Kidney (tissue), 14 donors: Measurements from ENCODE around the gene UBL7. TPM values are rescaled to one million over a fixed set of nuclear protein-coding genes. Genes with fewer than 3 reads are reported as not detected.
A peak's percentile ranks its signal among the peaks of the same experiment; 100 is the strongest.

Experiments used
- DNase-seq, 5 donors: peaks; one replicate each; pipeline ENCODE4 v3.0.0-alpha.2; 2013 to 2020
- FAIRE-seq: peaks from 2 replicates; lab custom pipeline; 2012; peaks lifted over from hg19 to GRCh38; lab: Jason Lieb, UNC
- H3K27ac ChIP-seq, 2 donors: one replicate each; pipeline ENCODE4 v1.7.0; 2013; ENCODE audit warnings: low read depth in 2 of 2, low read length in 2 of 2, inconsistent platforms in 1 of 2
- H3K27me3 ChIP-seq: one replicate; pipeline ENCODE4 v1.7.1; 2013; ENCODE audit warnings: low read length, inconsistent platforms; ENCODE audit not compliant: control insufficient read depth, insufficient read depth
- H3K36me3 ChIP-seq, 3 donors: one replicate each; pipeline versions ENCODE4 v1.7.0 to v1.7.1; 2013; ENCODE audit warnings: low read length in 3 of 3, control low read depth in 1 of 3, inconsistent platforms in 1 of 3; ENCODE audit not compliant: insufficient read depth in 3 of 3, control insufficient read depth in 2 of 3
- H3K4me1 ChIP-seq, 3 donors: one replicate each; pipeline versions ENCODE4 v1.7.0 to v1.7.1; 2013; ENCODE audit warnings: low read length in 3 of 3, inconsistent platforms in 1 of 3, low read depth in 1 of 3; ENCODE audit not compliant: control insufficient read depth in 2 of 3, insufficient read depth in 2 of 3
- H3K4me3 ChIP-seq, 3 donors: one replicate each; pipeline versions ENCODE4 v1.7.0 to v1.8.1; 2013; ENCODE audit warnings: low read length in 3 of 3, control low read depth in 1 of 3, inconsistent platforms in 1 of 3
- H3K9ac ChIP-seq, 3 donors: one replicate each; pipeline versions ENCODE4 v1.7.0 to v1.7.1; 2013; ENCODE audit warnings: low read length in 3 of 3, control low read depth in 1 of 3, inconsistent platforms in 1 of 3
- H3K9me3 ChIP-seq, 3 donors: one replicate each; pipeline versions ENCODE4 v1.7.0 to v1.7.1; 2013; ENCODE audit warnings: low read length in 3 of 3, control low read depth in 1 of 3, inconsistent platforms in 1 of 3; ENCODE audit not compliant: control insufficient read depth in 2 of 3, insufficient read depth in 1 of 3
- CTCF ChIP-seq: IDR thresholded peaks from 3 replicates; pipeline ENCODE4 v1.5.1; 2012; ENCODE audit warnings: mild to moderate bottlenecking, moderate library complexity, borderline replicate concordance; ENCODE audit not compliant: insufficient read depth; ENCODE audit errors: extremely low read depth
- intact Hi-C: fragments of 100-400 bp; cut with DNase I; formaldehyde crosslinking; loops from one replicate; pipeline ENCODE4 v1.11.1; 2022
- polyA plus RNA-seq: library from polyadenylated mRNA; stranded (reverse); fragments of 350-450 nt; fragmentation: Illumina TruSeq; extraction: RNeasy Lipid Tissue Mini Kit (QIAGEN cat#74804); gene quantifications from one replicate; pipeline ENCODE4 v1.2.3, GENCODE V29; 2014; ENCODE audit warnings: low read depth, low replicate concordance; ENCODE audit not compliant: insufficient read depth
- total RNA-seq: library from RNA; stranded (reverse); fragmentation: NEBNext Ultra II Directional; extraction: Animal tissue kit (Norgen Biotek cat#: 25700); gene quantifications from one replicate; pipeline ENCODE4 v1.2.1, GENCODE V29; 2021
- donor health status: control.
- donor health status: control.
- donor health status: control.
- donor health status: control.
- donor health status: control.
- donor health status: DM: yes; HTN: yes; CAD: no.
- donor health status: Normal renal cell carcinoma (clear cell type).

Gene UBL7
- total and polyA plus RNA-seq, 2 donors from 2014 or later: 32.9 to 75.8 TPM

- FAIRE-seq: no peak
- H3K9ac ChIP-seq: no peak overlapping the region
- H3K36me3 ChIP-seq: no peaks in the 10 kb centered on the region
- no peak overlapping the region for H3K4me3 ChIP-seq
- DNase-seq: no peak
- TF ChIP-seq CTCF: no peak
- H3K9me3 ChIP-seq: no peaks in the 10 kb centered on the region
- intact Hi-C loops: no loop called here
- peaks cover 0 to 10% (median 0%) of the 10 kb centered on the region in 3 donors for H3K4me1 ChIP-seq
- no peaks in the 10 kb centered on the region for H3K27me3 ChIP-seq
- H3K27ac ChIP-seq: no peak overlapping the region
These were observed 3.3 kb upstream of the UBL7 start for GRCh38 chr15:74464216-74464615.

GRCh38 chr15:74463634-74464033 lies 2.7 kb upstream of the UBL7 start:
- FAIRE-seq (no peak), DNase-seq (no peak)
- Histone ChIP-seq H3K4me1 (peaks cover 0 to 10% (median 0%) of the 10 kb centered on the region in 3 donors), H3K27ac (no peak overlapping the region), H3K36me3 (no peaks in the 10 kb centered on the region), H3K9ac (no peak overlapping the region), H3K27me3 (no peaks in the 10 kb centered on the region), H3K4me3 (no peak overlapping the region), H3K9me3 (no peaks in the 10 kb centered on the region)
- intact Hi-C loops: no loop called here
- TF ChIP-seq CTCF: no peak

GRCh38 chr15:74461847-74462511 lies 1.0 kb upstream of the UBL7 start:
- DNase-seq: peak in 2 of 5 donors; percentile 32 to 43
- intact Hi-C loops: no loop called here
- Histone ChIP-seq H3K36me3 (peaks cover 0 to under 1% (median 0%) of the 10 kb centered on the region in 3 donors), H3K27ac (no peak overlapping the region), H3K27me3 (no peaks in the 10 kb centered on the region), H3K9me3 (no peaks in the 10 kb centered on the region), H3K4me3 (peak overlapping the region; percentile 94 to 99 (median 98)), H3K9ac (peak overlapping the region; percentile 15 to 85 (median 75)), H3K4me1 (peaks cover 0 to 10% (median 0%) of the 10 kb centered on the region in 3 donors)
- no peak for TF ChIP-seq CTCF
- no peak for FAIRE-seq
